ENCODE results near the gene STAT5B. TPM values are rescaled to one million over a fixed set of nuclear protein-coding genes. Genes with fewer than 3 reads are reported as not detected.
A peak's percentile ranks its signal among the peaks of the same experiment; 100 is the strongest.

Gene STAT5B
- total and polyA plus RNA-seq, 9 of the 15 experiments (the other 6 are each of a cell fraction or from before 2014, with no cell fraction given): 20.8 to 176 (median 92.4) TPM

GRCh38 chr17:42322382-42323267 is 46.4 kb upstream of the STAT5B start (continued):
- TF ChIP-seq, protein P1, sequence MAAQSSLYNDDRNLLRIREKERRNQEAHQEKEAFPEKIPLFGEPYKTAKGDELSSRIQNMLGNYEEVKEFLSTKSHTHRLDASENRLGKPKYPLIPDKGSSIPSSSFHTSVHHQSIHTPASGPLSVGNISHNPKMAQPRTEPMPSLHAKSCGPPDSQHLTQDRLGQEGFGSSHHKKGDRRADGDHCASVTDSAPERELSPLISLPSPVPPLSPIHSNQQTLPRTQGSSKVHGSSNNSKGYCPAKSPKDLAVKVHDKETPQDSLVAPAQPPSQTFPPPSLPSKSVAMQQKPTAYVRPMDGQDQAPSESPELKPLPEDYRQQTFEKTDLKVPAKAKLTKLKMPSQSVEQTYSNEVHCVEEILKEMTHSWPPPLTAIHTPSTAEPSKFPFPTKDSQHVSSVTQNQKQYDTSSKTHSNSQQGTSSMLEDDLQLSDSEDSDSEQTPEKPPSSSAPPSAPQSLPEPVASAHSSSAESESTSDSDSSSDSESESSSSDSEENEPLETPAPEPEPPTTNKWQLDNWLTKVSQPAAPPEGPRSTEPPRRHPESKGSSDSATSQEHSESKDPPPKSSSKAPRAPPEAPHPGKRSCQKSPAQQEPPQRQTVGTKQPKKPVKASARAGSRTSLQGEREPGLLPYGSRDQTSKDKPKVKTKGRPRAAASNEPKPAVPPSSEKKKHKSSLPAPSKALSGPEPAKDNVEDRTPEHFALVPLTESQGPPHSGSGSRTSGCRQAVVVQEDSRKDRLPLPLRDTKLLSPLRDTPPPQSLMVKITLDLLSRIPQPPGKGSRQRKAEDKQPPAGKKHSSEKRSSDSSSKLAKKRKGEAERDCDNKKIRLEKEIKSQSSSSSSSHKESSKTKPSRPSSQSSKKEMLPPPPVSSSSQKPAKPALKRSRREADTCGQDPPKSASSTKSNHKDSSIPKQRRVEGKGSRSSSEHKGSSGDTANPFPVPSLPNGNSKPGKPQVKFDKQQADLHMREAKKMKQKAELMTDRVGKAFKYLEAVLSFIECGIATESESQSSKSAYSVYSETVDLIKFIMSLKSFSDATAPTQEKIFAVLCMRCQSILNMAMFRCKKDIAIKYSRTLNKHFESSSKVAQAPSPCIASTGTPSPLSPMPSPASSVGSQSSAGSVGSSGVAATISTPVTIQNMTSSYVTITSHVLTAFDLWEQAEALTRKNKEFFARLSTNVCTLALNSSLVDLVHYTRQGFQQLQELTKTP (IDR thresholded peaks at IDR 0.05; ENCODE audit: low read depth in 1 of 2, partially characterized antibody in 2 of 2): peak in 1 of 2 experiments; percentile 36
- no peak for TF ChIP-seq CHD2 (IDR thresholded peaks at IDR 0.05; ENCODE audit: low read depth, low read length)
- TF ChIP-seq FOXP4 (CRISPR knock-in tag; IDR thresholded peaks at IDR 0.05; ENCODE audit: borderline replicate concordance): no peak
- TF ChIP-seq ZNF280B (CRISPR knock-in tag; IDR thresholded peaks at IDR 0.05): no peak
- no peak for TF ChIP-seq NFATC3 (IDR thresholded peaks at IDR 0.05)
- TF ChIP-seq HDAC1 (IDR thresholded peaks at IDR 0.05): 0 out of 4 replicates have a peak, but pooled peaks of 1 of the 2 experiments have one; percentile 25
- no peak for TF ChIP-seq IRF2 (CRISPR knock-in tag; IDR thresholded peaks at IDR 0.05)
- TF ChIP-seq BRF1 (IDR thresholded peaks at IDR 0.05; ENCODE audit: borderline replicate concordance, extremely low read depth, insufficient read length): no peak
- TF ChIP-seq MCM2 (IDR thresholded peaks at IDR 0.05; ENCODE audit: low read depth): no peak
- peak; percentile 48; the same call in 1 of the 2 replicates for TF ChIP-seq KLF16 (IDR thresholded peaks at IDR 0.05)
- peak; percentile 73; the same call in 1 of the 2 replicates for TF ChIP-seq RB1 (IDR thresholded peaks at IDR 0.05; ENCODE audit: low read depth)
- TF ChIP-seq SRSF9 (IDR thresholded peaks at IDR 0.05; ENCODE audit: borderline replicate concordance, low read depth, low read length): no peak
- TF ChIP-seq, protein P2, sequence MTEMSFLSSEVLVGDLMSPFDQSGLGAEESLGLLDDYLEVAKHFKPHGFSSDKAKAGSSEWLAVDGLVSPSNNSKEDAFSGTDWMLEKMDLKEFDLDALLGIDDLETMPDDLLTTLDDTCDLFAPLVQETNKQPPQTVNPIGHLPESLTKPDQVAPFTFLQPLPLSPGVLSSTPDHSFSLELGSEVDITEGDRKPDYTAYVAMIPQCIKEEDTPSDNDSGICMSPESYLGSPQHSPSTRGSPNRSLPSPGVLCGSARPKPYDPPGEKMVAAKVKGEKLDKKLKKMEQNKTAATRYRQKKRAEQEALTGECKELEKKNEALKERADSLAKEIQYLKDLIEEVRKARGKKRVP (CRISPR knock-in tag; IDR thresholded peaks at IDR 0.05): no peak
- TF ChIP-seq COPS2 (conservative IDR thresholded peaks at IDR 0.05): no peak
- no peak for TF ChIP-seq SMARCC2 (IDR thresholded peaks at IDR 0.05; ENCODE audit: low read depth)
- TF ChIP-seq PCBP1 (IDR thresholded peaks at IDR 0.05; ENCODE audit: low read depth, low read length, poor library complexity, severe bottlenecking): no peak
- TF ChIP-seq CCAR2 (IDR thresholded peaks at IDR 0.05; ENCODE audit: low read depth, low read length): no peak

All from K562 (cell line).